ENCODE results near the gene TNRC6A. TPM values are rescaled to one million over a fixed set of nuclear protein-coding genes. Genes with fewer than 3 reads are reported as not detected.

The TNRC6A gene
- total RNA-seq, 4 donors from 2014 or later = 45.8 to 70.7 (median 57.4) TPM

DNA sequence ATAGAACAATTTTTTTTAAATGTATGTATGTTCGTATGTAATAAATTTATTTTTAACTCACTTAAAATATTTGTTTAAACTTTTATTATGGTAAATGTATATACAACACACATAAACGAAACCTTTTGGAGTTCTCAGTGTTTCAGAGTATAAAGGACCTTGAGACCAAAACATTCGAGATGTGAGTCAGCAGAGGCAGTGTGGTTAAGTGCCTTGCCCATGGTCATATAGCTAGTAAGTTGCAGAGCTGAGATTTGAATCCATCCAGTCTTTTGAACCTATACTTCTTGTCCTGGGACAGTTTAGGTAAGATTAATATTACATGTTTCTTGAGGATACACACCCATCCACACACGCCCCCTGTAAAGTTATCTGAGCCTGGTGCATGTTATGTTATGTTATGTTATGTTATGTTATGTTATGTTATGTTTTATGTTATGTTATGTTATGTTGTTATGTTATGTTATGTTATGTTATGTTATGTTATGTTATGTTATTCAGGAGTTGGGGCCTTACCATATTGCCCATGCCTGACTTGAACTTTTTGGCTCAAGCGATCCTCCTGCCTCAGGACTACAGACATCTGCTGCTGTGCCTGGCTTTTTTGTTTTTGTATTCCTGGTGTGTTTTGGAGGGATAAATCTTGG, 41.8 kb downstream of the TNRC6A start:
- no peaks in the 10 kb centered on the region for H3K9me3 ChIP-seq
- no peak overlapping the region for H3K4me3 ChIP-seq (replicated peaks in 1 of 3)
- peaks cover 0 to 9% of the 10 kb centered on the region in 2 donors for H3K36me3 ChIP-seq
- H3K4me1 ChIP-seq = peaks cover 10 to 12% of the 10 kb centered on the region in 2 donors
- no peak overlapping the region for H3K27ac ChIP-seq
- WGBS, 2 donors = 90 to 91% methylated on average over 5 of the region's 5 CpGs
- H3K27me3 ChIP-seq = no peaks in the 10 kb centered on the region
- TF ChIP-seq, protein P1, sequence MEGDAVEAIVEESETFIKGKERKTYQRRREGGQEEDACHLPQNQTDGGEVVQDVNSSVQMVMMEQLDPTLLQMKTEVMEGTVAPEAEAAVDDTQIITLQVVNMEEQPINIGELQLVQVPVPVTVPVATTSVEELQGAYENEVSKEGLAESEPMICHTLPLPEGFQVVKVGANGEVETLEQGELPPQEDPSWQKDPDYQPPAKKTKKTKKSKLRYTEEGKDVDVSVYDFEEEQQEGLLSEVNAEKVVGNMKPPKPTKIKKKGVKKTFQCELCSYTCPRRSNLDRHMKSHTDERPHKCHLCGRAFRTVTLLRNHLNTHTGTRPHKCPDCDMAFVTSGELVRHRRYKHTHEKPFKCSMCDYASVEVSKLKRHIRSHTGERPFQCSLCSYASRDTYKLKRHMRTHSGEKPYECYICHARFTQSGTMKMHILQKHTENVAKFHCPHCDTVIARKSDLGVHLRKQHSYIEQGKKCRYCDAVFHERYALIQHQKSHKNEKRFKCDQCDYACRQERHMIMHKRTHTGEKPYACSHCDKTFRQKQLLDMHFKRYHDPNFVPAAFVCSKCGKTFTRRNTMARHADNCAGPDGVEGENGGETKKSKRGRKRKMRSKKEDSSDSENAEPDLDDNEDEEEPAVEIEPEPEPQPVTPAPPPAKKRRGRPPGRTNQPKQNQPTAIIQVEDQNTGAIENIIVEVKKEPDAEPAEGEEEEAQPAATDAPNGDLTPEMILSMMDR (IDR thresholded peaks at IDR 0.05) = no peak
- TF ChIP-seq POLR2A (IDR thresholded peaks at IDR 0.05) = no peak
- no peak for DNase-seq
- intact Hi-C loops (cut with DNase I) = no loop called here

DNA sequence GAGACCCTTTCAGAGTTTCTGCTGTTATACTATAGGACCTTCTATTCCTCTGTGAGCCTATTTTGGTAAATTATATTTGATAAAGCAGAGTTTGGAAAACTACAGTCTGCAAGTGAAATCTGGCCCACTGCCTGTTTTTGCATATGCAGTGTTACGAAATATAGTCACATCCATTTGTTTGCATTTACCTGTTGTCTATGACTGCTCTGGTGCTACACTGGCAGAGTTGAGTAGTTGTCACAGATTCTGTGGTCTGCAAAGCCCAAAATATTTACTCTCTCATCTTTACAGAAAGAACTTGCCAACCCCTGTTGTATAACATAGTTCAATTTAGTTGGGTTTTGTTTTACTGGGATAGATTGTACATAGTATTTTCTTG, 42.3 kb downstream of the TNRC6A start:
- intact Hi-C loops (cut with DNase I) = no loop called here
- H3K4me1 ChIP-seq = peaks cover 11 to 12% of the 10 kb centered on the region in 2 donors

DNA sequence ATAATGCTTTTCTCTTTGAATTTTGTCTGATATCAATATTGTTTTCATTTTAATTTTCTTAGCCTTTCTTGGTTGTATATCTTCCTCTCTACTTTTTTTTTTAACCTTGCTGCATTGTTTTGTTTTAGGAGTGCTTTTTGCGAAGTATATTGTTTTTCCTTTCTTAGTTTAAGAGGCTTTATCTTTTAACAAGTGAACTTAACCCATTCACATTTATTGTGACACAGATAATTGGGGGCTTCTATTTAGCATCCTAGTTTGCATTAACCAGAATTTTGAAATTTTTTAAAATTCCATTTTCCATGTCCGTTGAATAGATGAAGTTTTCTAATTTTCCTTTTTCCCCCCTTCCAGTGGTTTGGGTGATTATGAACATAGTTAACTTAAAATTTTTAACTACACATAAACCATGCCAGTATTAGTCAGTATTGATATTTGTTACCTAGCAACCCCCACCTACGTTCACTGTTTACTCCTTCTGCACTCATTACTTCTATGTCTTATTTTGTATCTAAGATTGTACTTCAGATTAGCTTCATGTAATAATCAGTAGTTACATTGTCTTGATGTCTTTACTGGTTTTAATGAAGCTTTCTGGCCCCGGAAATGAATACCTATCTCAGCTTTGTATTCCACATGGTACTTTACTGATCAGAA, 44.4 kb downstream of the TNRC6A start:
- TF ChIP-seq, protein P1 (IDR thresholded peaks at IDR 0.05) = no peak
- no peak for TF ChIP-seq POLR2A (IDR thresholded peaks at IDR 0.05)
- intact Hi-C loops (cut with DNase I) = no loop called here
- Histone ChIP-seq H3K4me3 (replicated peaks in 1 of 3) (no peak overlapping the region), H3K36me3 (peaks cover 7 to 9% of the 10 kb centered on the region in 2 donors), H3K4me1 (peaks cover 12 to 16% of the 10 kb centered on the region in 2 donors), H3K27ac (no peak overlapping the region), H3K9me3 (no peaks in the 10 kb centered on the region), H3K27me3 (no peaks in the 10 kb centered on the region)
- no peak for DNase-seq
- 88 to 94% methylated on average over 4 of the region's 4 CpGs for WGBS, 2 donors

More for the DNA sequence above, 42.3 kb downstream of the TNRC6A start:
- 79 to 90% methylated on average over 1 of the region's 1 CpG for WGBS, 2 donors
- Histone ChIP-seq H3K4me3 (replicated peaks in 1 of 3) (no peak overlapping the region), H3K27me3 (no peaks in the 10 kb centered on the region), H3K27ac (no peak overlapping the region), H3K36me3 (peaks cover 0 to 8% of the 10 kb centered on the region in 2 donors), H3K9me3 (no peaks in the 10 kb centered on the region)
- TF ChIP-seq POLR2A (IDR thresholded peaks at IDR 0.05) = no peak
- TF ChIP-seq, protein P1 (IDR thresholded peaks at IDR 0.05) = no peak
- DNase-seq = no peak

DNA sequence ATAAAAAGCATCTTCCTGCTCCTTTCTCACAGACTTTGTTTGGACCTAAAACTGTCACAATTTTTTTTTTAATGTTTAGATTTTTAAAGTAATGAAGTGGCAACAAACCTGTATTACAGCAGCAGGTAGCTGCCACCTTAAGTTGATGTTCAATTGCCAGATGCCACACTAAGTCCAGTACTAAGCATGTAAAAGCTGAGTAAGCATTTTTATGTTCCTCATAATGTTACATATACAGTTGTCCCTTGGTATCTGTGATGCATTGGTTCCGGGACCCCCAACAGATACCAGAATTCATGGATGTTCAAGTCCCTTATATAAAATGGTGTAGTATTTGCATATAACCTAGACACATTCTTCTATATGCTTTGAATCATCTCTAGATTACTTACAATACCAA, 45.1 kb downstream of the TNRC6A start:
- Histone ChIP-seq H3K9me3 (no peaks in the 10 kb centered on the region), H3K36me3 (peaks cover 7 to 9% of the 10 kb centered on the region in 2 donors), H3K27me3 (no peaks in the 10 kb centered on the region), H3K4me1 (peaks cover 12 to 16% of the 10 kb centered on the region in 2 donors), H3K27ac (no peak overlapping the region), H3K4me3 (replicated peaks in 1 of 3) (no peak overlapping the region)
- no peak for TF ChIP-seq POLR2A (IDR thresholded peaks at IDR 0.05)
- TF ChIP-seq, protein P1 (IDR thresholded peaks at IDR 0.05) = no peak
- 91 to 92% methylated on average over 1 of the region's 1 CpG for WGBS, 2 donors
- intact Hi-C loops (cut with DNase I) = no loop called here
- DNase-seq = no peak

DNA sequence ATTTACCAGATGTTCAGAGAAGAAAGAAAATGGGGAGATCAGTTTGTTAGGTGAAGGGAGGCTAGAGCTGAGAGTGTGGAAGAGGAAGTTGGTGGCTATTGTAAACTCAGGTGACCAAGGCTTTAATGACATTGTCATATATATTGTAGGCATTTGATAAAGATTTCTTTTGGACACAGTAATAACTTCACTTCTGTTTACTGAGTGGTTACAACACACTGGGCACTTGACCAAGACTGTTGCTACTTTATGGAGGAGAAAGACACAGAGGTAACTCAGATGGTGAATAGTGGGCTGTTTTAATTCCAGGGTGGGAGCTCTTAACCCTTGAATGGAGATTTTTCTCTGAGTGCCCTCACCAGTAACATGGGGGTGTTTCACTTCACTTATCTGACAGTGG, 46.0 kb downstream of the TNRC6A start:
- peaks cover 12 to 16% of the 10 kb centered on the region in 2 donors for H3K4me1 ChIP-seq
- no peaks in the 10 kb centered on the region for H3K9me3 ChIP-seq
- peak in 1 of 2 donors; percentile 16 for DNase-seq
- H3K4me3 ChIP-seq (replicated peaks in 1 of 3) = no peak overlapping the region
- TF ChIP-seq, protein P1 (IDR thresholded peaks at IDR 0.05) = no peak
- TF ChIP-seq POLR2A (IDR thresholded peaks at IDR 0.05) = no peak
- peaks cover 7 to 9% of the 10 kb centered on the region in 2 donors for H3K36me3 ChIP-seq
- peak overlapping the region in 1 of 3 donors; percentile 35 for H3K27ac ChIP-seq
- intact Hi-C loops (cut with DNase I) = no loop called here
- H3K27me3 ChIP-seq = no peaks in the 10 kb centered on the region
